Measurements from ENCODE around the gene APOH. TPM values are rescaled to one million over a fixed set of nuclear protein-coding genes. Genes with fewer than 3 reads are reported as not detected.

The APOH gene
- total RNA-seq, 1 donor from 2014 or later = not detected

- H3K27ac Mint-ChIP-seq (ENCODE audit: unreplicated experiment) = no peak overlapping the region
- no peaks in the 10 kb centered on the region for H3K9me3 Mint-ChIP-seq (ENCODE audit: unreplicated experiment)
- H3K36me3 Mint-ChIP-seq (ENCODE audit: unreplicated experiment) = no peaks in the 10 kb centered on the region
- peaks cover 27% of the 10 kb centered on the region for H3K27me3 Mint-ChIP-seq (ENCODE audit: unreplicated experiment)
- TF ChIP-seq CTCF (IDR thresholded peaks at IDR 0.05) = no peak
- no peak overlapping the region for H3K4me3 Mint-ChIP-seq (ENCODE audit: unreplicated experiment)
- DNase-seq (ENCODE audit: extremely low spot score, unreplicated experiment) = no peak
- no peaks in the 10 kb centered on the region for H3K4me1 Mint-ChIP-seq (ENCODE audit: unreplicated experiment)
These were observed 746 bp upstream of the APOH start for GRCh38 chr17:66229783-66230538.

GRCh38 chr17:66227212-66228045 is 1.8 kb downstream of the APOH start:
- Mint-ChIP-seq H3K36me3 (ENCODE audit: unreplicated experiment) (no peaks in the 10 kb centered on the region), H3K27me3 (ENCODE audit: unreplicated experiment) (peaks cover 29% of the 10 kb centered on the region), H3K4me1 (ENCODE audit: unreplicated experiment) (no peaks in the 10 kb centered on the region), H3K4me3 (ENCODE audit: unreplicated experiment) (no peak overlapping the region), H3K9me3 (ENCODE audit: unreplicated experiment) (no peaks in the 10 kb centered on the region), H3K27ac (ENCODE audit: unreplicated experiment) (no peak overlapping the region)
- TF ChIP-seq CTCF (IDR thresholded peaks at IDR 0.05) = no peak
- DNase-seq (ENCODE audit: extremely low spot score, unreplicated experiment) = no peak

GRCh38 chr17:66222798-66223350 is 6.3 kb downstream of the APOH start:
- H3K4me3 Mint-ChIP-seq (ENCODE audit: unreplicated experiment) = no peak overlapping the region
- no peak for DNase-seq (ENCODE audit: extremely low spot score, unreplicated experiment)
- H3K27me3 Mint-ChIP-seq (ENCODE audit: unreplicated experiment) = peaks cover 37% of the 10 kb centered on the region
- no peaks in the 10 kb centered on the region for H3K9me3 Mint-ChIP-seq (ENCODE audit: unreplicated experiment)
- TF ChIP-seq CTCF (IDR thresholded peaks at IDR 0.05) = no peak
- no peaks in the 10 kb centered on the region for H3K36me3 Mint-ChIP-seq (ENCODE audit: unreplicated experiment)
- H3K27ac Mint-ChIP-seq (ENCODE audit: unreplicated experiment) = no peak overlapping the region
- no peaks in the 10 kb centered on the region for H3K4me1 Mint-ChIP-seq (ENCODE audit: unreplicated experiment)

- no peaks in the 10 kb centered on the region for H3K9me3 Mint-ChIP-seq (ENCODE audit: unreplicated experiment)
- H3K27me3 Mint-ChIP-seq (ENCODE audit: unreplicated experiment) = peaks cover 33% of the 10 kb centered on the region
- no peak for TF ChIP-seq CTCF (IDR thresholded peaks at IDR 0.05)
- H3K27ac Mint-ChIP-seq (ENCODE audit: unreplicated experiment) = no peak overlapping the region
- no peaks in the 10 kb centered on the region for H3K4me1 Mint-ChIP-seq (ENCODE audit: unreplicated experiment)
- no peak for DNase-seq (ENCODE audit: extremely low spot score, unreplicated experiment)
- H3K36me3 Mint-ChIP-seq (ENCODE audit: unreplicated experiment) = no peaks in the 10 kb centered on the region
- no peak overlapping the region for H3K4me3 Mint-ChIP-seq (ENCODE audit: unreplicated experiment)
These were observed 7.3 kb downstream of the APOH start for GRCh38 chr17:66221755-66222530.

Data from osteocyte (in vitro differentiated cells).